ENCODE measurements around the gene PPP3CA.

PPP3CA gene

GRCh38 chr4:101347267-101347556 is at the start of gene PPP3CA:
TSS of gene PPP3CA (minus strand) at chr4:101347526.
- H3K4me1 ChIP-seq: peaks cover 0 to 34% (median 22%) of the 10 kb centered on the region in 4 donors
- H3K27ac ChIP-seq: peak within 1 kb of the TSS; percentile 90 to 94
- H3K4me3 ChIP-seq: peak within 1 kb of the TSS; percentile 86 to 98
- TF ChIP-seq CTCF (IDR thresholded peaks at IDR 0.05): peak in 1 of 2 experiments; percentile 9
- intact Hi-C loops (cut with DNase I; ENCODE audit: low total_unique reads): no loop called here
- no peaks in the 10 kb centered on the region for H3K36me3 ChIP-seq
- no peaks in the 10 kb centered on the region for H3K27me3 ChIP-seq
- no peak for DNase-seq
- H3K9me3 ChIP-seq: no peaks in the 10 kb centered on the region

GRCh38 chr4:101393256-101393655 is 45.9 kb upstream of the PPP3CA start:
- H3K27ac ChIP-seq: no peak overlapping the region
- no peak for DNase-seq
- no peak for TF ChIP-seq CTCF (IDR thresholded peaks at IDR 0.05)
- no peaks in the 10 kb centered on the region for H3K36me3 ChIP-seq
- no peaks in the 10 kb centered on the region for H3K27me3 ChIP-seq
- H3K4me3 ChIP-seq: no peak overlapping the region
- H3K4me1 ChIP-seq: no peaks in the 10 kb centered on the region
- no peaks in the 10 kb centered on the region for H3K9me3 ChIP-seq
- intact Hi-C loops (cut with DNase I; ENCODE audit: low total_unique reads): no loop called here

DNA sequence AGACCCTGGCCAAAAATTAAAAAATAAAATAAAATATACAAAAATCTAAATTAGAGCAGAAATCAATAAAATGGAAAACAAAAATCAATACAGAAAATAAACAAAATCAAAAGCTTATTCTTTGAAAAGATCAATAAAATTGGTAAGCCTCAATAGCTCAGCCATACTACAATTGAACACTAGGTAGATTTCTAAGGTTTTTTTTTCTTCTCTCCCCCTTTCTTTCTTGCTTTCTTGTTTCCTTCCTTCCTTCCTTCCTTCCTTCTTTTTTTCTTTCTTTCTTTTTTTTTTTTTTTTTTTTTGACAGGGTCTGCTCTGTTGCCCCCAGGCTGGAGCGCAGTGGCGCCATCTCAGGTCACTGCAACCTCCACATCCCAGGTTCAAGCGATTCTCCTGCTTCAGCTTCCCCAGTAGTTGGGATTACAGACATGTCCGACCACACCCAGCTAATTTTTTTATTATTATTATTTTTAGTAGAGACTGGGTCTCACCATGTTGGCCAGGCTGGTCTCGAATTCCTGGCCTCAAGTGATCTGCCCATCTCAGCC is 23.4 kb upstream of the PPP3CA start:
- H3K27ac ChIP-seq: no peak overlapping the region
- H3K27me3 ChIP-seq: no peaks in the 10 kb centered on the region
- intact Hi-C loops (cut with DNase I; ENCODE audit: low total_unique reads): no loop called here
- H3K4me3 ChIP-seq: no peak overlapping the region
- TF ChIP-seq CTCF (IDR thresholded peaks at IDR 0.05): no peak
- no peaks in the 10 kb centered on the region for H3K4me1 ChIP-seq
- H3K36me3 ChIP-seq: no peaks in the 10 kb centered on the region
- DNase-seq: no peak
- H3K9me3 ChIP-seq: no peaks in the 10 kb centered on the region

DNA sequence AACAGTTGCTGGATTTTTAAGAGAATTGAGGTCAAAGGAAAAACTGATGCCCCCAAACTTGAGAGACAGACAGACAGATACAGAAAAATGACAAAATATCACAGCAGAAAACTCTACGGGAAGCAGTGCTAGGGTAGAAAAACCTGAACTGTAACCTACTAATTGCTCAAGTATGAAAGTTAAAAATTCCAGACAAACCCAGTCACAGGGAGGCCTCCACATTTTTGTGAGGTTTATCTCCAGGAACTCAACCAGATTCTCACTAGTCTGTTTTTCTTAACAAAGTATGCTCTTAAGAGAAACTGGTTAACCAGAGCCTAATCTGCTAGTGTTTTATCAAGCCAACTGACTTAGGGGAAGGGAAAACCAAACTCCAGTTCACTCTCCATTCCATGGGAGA is 19.9 kb upstream of the PPP3CA start:
- no peak overlapping the region for H3K27ac ChIP-seq
- H3K9me3 ChIP-seq: no peaks in the 10 kb centered on the region
- H3K36me3 ChIP-seq: no peaks in the 10 kb centered on the region
- no peak for DNase-seq
- no peak overlapping the region for H3K4me3 ChIP-seq
- no peak for TF ChIP-seq CTCF (IDR thresholded peaks at IDR 0.05)
- H3K27me3 ChIP-seq: no peaks in the 10 kb centered on the region
- H3K4me1 ChIP-seq: no peaks in the 10 kb centered on the region
- intact Hi-C loops (cut with DNase I; ENCODE audit: low total_unique reads): no loop called here

DNA sequence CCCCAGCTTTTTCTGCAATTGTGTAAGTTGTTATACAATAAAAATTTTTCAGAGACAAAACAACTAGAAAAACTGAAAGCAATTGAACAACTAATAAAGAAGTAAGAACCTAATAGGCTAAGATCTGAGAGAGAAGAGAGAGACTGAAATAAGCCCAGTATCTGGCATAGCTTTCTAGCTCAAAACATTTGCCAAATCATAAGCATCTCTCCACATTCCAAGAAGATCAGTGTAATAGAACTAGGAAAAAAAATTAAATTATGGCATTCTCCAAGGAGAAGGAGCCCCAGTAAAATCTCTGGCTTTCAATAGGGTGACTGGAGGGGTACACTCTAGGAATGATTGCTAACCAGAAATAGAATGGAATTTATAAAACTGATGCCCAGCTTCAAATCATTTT is 19.0 kb upstream of the PPP3CA start:
- intact Hi-C loops (cut with DNase I; ENCODE audit: low total_unique reads): no loop called here
- TF ChIP-seq CTCF (IDR thresholded peaks at IDR 0.05): no peak
- no peaks in the 10 kb centered on the region for H3K9me3 ChIP-seq

GRCh38 chr4:101357751-101358150 is 10.4 kb upstream of the PPP3CA start:
- no peak for DNase-seq
- Histone ChIP-seq H3K9me3 (no peaks in the 10 kb centered on the region), H3K4me3 (no peak overlapping the region), H3K27ac (no peak overlapping the region), H3K4me1 (no peaks in the 10 kb centered on the region), H3K27me3 (no peaks in the 10 kb centered on the region), H3K36me3 (no peaks in the 10 kb centered on the region)
- intact Hi-C loops (cut with DNase I; ENCODE audit: low total_unique reads): no loop called here
- TF ChIP-seq CTCF (IDR thresholded peaks at IDR 0.05): no peak

More for the DNA sequence above, 19.0 kb upstream of the PPP3CA start:
- Histone ChIP-seq H3K27ac (no peak overlapping the region), H3K4me1 (no peaks in the 10 kb centered on the region), H3K27me3 (no peaks in the 10 kb centered on the region), H3K36me3 (no peaks in the 10 kb centered on the region), H3K4me3 (no peak overlapping the region)
- DNase-seq: no peak

All from tibial artery (tissue), 4 donors.